NCI-H2196 treated with DMSO at 0.1 percent for 48 hours (cell line): ENCODE results near the gene CD79A.

Source experiments
- DNase-seq: peaks from one replicate; lab custom pipeline; 2025; ENCODE audit not compliant: unreplicated experiment; lab: John Stamatoyannopoulos, UW

CD79A gene

DNA sequence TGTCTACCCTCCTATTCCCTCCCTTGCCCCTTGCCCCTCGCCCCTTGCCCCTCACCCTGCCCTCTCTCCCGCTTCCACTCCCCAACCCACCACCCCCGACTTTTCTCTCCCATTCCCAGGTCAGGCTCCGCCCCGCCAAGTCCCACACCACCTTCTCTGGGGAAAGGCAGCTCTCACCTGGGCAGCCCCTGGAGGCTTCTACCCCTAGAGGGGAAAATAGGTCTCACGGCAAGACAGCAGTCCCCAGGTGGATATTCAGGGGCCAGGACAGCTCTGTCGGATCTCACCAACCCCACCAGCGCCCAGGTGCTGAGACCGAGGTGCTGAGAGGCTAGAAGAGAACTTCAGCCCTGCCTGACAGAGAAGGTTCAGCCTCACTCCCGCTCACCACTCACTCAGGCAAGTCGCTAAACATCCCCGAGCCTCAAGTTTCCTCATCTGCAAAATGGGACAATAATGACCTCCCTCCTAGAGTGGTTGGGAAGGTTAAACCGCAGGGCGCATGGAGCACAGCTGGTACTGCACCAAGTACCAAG lies 52.5 kb downstream of the CD79A start:
- no peak for DNase-seq

DNA sequence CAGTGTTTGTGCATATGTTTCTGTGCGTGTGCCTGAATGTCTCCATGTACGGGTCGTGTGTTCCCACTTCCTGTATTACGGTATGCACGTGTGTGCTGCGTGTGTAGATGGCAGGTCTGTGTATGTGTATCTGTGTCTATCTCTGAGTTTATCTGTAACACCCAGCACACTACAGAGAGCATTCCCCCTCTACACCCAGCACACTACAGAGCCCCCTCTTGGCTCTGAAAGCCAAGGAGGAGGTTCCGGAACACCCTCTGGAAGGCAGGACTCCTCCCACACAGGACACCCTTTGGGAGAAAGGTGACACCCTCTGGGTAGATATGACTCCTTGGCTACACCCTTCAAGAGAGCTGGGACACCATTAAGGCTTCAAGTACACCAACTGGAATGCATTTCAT lies 53.2 kb downstream of the CD79A start:
- no peak for DNase-seq
